HG02588 (cell line): Measurements from ENCODE around the gene ATP11B.

Experiments
- ATAC-seq: cut with Tn5 transposase; IDR thresholded peaks from one replicate; pipeline ENCODE4 v1.9.1; 2021; ENCODE audit warnings: mild to moderate bottlenecking, moderate library complexity; ENCODE audit not compliant: unreplicated experiment

The ATP11B gene

DNA sequence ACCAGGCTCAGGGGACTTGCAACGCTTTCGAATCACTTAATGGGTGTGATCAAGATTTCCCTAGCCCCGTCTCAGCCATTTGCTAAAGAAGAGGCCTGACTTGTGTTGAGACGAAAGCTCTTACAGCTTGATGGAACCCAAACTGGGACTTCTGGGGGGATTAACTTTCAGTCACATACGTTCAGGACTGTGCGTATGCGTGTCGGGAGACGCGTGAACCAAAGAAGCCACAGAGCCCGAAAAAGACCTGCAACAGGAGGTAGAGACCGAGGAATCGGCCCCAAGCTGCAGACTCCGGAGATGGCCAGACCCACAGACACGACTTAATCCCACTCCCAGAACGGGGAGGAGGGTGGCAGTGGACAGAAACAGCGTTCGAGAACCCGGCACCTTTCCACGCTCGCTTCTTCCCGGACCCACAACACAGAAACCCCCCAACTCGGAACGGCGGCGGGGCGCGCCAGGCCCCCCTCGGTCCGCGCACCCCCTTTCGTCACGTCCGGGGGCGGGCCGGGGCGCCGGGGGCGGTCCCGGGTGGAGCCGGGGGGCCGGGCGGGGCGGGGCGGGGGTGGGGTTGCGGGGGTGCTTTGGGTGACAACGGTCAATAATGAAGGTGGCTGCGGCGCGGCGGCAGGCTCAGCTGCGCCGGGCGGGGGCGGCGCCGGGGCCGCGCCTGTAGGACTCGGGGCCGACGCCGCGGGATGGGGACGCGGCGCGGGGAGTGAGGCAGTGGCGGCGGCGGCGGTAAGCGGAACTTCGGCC is at the start of gene ATP11B:
ATP11B (plus strand) TSS at position 604 of the 762 bp plus-strand sequence. CDS start 256 bp downstream, outside the sequence.
- ATAC-seq: peak; percentile 69

DNA sequence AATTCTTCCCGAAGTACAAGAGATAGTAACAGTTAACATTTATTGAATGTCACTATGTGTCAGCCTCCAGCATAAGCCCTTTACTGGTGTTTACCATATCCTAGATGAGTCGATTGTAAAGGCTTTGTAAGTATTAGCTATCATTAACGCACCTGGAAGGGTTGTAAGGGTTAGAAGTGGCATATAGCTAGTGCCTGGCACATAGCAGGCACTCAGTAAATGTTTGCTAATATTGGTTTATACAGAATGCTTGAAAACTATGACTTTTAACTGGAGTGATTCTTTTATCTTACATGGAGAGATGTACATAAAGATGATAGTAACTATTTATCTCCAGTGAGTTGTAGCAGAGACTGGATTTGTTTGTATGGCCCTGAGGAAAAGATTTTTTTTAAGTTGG is 46.3 kb upstream of the ATP11B start:
- ATAC-seq: no peak

DNA sequence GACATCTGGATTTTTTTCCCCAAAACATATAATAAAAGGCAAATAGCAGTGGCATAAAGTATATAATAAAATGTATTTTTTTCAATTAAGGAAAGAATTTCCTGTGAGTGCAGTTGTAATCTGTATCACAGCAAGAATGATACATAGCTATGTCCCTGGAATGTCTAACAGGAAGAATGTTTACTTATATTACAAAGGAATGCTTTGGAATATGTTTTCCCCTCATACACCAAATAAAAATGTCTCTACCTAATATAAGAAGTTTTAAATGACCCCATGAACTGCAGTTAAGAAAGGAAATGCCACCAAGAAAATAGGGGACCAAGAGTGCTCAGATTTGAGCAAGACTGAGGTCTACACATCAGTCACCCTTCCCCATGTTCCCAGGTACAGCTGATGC is 38.0 kb upstream of the ATP11B start:
- no peak for ATAC-seq

DNA sequence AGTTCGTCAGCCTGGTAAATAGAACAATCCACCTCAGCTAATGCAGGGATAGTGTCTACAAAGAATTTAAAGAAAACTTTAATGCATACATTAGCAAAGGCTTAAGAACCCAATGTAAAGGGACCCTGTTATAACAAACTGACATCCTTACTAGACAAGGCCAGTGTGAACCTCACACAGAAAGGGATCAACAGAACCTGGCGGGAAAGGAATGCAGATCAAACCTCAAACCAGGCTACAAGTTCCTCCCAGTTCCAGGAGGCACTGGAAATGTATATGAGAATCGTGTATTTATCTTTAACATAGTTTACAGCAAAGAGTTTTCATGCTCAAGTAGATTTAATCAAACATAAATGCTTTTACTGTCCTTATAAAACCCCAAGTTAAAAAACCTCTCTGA is 37.6 kb upstream of the ATP11B start:
- ATAC-seq: no peak

- no peak for ATAC-seq
These were observed 32.6 kb upstream of the ATP11B start for GRCh38 chr3:182760576-182761164.

GRCh38 chr3:182763896-182764295 is 29.4 kb upstream of the ATP11B start:
- ATAC-seq: no peak

DNA sequence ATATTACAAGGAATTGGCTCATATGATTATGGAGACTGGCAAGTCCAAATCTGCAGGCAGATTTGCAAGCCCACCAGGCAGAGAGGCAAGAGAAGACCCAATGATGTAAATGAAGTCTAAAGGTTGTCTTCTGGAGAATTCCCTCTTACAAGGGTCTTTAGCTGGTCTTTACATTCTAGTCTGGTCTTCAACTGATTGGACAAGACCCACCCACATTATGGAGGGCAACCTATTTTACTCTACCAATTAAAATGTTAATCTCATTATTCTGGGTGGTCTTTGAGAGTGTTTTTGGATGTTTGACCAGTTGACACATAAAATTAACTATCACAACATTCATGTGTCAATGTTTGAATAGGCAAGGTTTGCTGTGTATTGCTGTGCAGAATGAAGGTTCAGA is 28.0 kb upstream of the ATP11B start:
- no peak for ATAC-seq

DNA sequence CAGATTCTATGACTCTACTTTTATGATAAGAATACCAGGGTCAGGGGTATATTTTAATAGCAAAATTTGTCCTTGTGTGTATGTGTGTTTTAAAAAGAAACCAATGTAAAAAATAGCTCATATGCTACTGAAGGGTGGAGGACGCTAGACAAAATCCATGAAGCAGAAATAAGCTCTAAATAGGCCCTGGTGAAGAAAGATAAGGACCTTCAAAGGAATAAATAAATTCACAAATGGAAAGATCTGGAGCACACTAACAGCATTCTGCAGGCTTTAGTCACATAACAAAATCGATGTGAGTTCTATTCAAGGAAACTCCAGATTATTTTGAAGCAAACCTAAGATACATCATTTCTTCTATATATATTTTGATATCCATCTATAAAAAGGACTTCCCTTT is 27.2 kb upstream of the ATP11B start:
- ATAC-seq: no peak

- no peak for ATAC-seq
These were observed 24.9 kb upstream of the ATP11B start for GRCh38 chr3:182768413-182768812.

DNA sequence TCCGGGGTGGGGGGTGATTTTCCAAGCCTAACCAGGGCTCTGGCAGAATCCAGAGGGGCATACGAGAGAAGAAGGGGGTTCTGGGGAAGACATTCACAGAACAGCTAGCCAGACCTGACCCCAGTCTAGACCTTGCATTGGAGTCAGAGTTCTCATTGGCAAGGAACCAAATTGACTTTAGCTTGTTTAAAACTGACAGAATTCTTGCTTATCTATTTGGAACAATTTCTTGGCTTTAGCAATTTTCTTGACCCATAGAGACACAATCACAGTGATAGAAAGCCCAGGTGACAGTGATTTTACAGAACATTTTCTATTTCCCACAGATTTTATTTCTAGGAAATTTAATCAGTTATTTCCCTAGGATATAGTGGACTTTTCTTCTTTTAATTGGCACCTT is 23.6 kb upstream of the ATP11B start:
- no peak for ATAC-seq

GRCh38 chr3:182782149-182782548 is 11.2 kb upstream of the ATP11B start:
- ATAC-seq: no peak

- no peak for ATAC-seq
These were observed 10.2 kb upstream of the ATP11B start for GRCh38 chr3:182783106-182783505.

GRCh38 chr3:182784542-182784941 is 8.8 kb upstream of the ATP11B start:
- no peak for ATAC-seq

DNA sequence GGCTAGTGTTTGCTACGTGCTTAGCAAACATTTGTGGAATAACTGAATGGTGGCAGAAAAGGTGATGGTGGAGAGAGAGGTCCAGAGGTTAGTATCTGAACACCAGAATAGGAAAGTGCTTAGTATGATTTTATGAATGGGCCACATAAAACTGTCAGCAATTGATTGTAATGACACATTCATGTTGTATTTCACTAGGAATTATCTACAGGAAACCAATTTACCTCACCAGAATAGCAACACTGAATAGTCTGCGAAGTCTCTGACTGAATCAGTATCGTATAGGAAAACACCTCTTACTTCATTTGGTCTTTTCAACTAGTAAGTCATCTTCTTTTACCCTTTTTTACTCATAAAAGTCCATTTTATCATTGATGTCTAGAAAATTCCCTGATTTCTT is 8.2 kb upstream of the ATP11B start:
- ATAC-seq: no peak

GRCh38 chr3:182785756-182786155 is 7.5 kb upstream of the ATP11B start:
- no peak for ATAC-seq

- ATAC-seq: no peak
These were observed 6.6 kb upstream of the ATP11B start for GRCh38 chr3:182786564-182787196.

- ATAC-seq: no peak
These were observed 5.8 kb upstream of the ATP11B start for GRCh38 chr3:182787302-182788036.

- no peak for ATAC-seq
These were observed 3.9 kb upstream of the ATP11B start for GRCh38 chr3:182789371-182789770.

- no peak for ATAC-seq
These were observed 2.7 kb upstream of the ATP11B start for GRCh38 chr3:182790612-182791011.

DNA sequence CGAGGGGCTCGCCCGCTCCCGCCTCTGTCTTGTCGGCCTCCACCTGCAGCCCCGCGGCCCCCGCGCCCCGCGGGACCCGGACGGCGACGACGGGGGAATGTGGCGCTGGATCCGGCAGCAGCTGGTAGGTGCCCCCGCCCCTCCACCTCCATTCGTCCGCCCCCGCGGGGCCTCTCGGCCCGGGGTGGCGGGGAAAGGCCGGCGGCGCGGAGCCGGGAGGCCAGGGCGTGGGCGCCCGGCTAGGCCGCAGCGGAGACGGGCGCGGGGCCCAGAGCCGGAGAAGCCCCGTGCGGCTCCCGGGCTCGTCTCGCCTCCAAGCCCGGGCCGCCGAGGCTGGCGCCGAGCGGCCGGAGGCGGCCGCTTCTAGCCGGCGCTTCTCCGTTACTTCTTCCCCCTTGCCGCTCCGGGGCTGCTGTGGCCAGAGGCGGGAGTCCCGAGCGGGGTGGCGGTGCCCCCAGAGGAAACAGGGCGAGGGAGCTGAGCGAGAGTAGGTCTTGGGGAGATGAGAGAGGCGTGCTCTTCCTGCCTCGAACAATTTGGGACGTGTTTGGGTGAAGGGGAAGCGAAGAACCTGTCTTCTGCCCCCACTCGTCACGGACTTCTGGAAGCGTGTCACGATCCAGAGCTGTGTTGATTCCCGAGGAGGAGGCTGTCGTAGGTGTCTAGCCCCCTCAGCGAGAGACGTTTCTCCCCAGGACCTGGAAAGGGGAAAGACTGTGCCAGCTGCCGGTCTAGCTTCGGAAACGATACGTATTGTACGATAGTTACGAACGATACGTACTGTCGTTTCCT is 555 bp downstream of the ATP11B start:
- peak; percentile 35 for ATAC-seq
